Measurements from ENCODE around the gene LRRC1.

LRRC1 gene

GRCh38 chr6:53929041-53929820, 134.4 kb downstream of the LRRC1 start:
- DNase-seq = no peak

GRCh38 chr6:53929821-53930120, 135.0 kb downstream of the LRRC1 start:
- DNase-seq = no peak

- no peak for DNase-seq
Observed at GRCh38 chr6:53930330-53930729, 135.5 kb downstream of the LRRC1 start.

GRCh38 chr6:53931086-53931485, 136.3 kb downstream of the LRRC1 start:
- DNase-seq = no peak

- DNase-seq = no peak
Observed at GRCh38 chr6:53932516-53932915, 137.7 kb downstream of the LRRC1 start.

- DNase-seq = no peak
Observed at GRCh38 chr6:53934023-53934422, 139.2 kb downstream of the LRRC1 start.

GRCh38 chr6:53937461-53937860, 142.7 kb downstream of the LRRC1 start:
- no peak for DNase-seq

- no peak for DNase-seq
Observed at GRCh38 chr6:53938810-53939209, 144.0 kb downstream of the LRRC1 start.

- DNase-seq = no peak
Observed at GRCh38 chr6:53939830-53940229, 145.0 kb downstream of the LRRC1 start.

- no peak for DNase-seq
Observed at GRCh38 chr6:53943395-53943794, 148.6 kb downstream of the LRRC1 start.

- no peak for DNase-seq
Observed at GRCh38 chr6:53944091-53944490, 149.3 kb downstream of the LRRC1 start.

- no peak for DNase-seq
Observed at GRCh38 chr6:53944543-53944942, 149.7 kb downstream of the LRRC1 start.

- DNase-seq = no peak
Observed at GRCh38 chr6:53945765-53946407, 151.1 kb downstream of the LRRC1 start.

- no peak for DNase-seq
Observed at GRCh38 chr6:53947780-53948179, 153.0 kb downstream of the LRRC1 start.

- no peak for DNase-seq
Observed at GRCh38 chr6:53951383-53951782, 156.6 kb downstream of the LRRC1 start.

GRCh38 chr6:53956068-53956711, 161.4 kb downstream of the LRRC1 start:
- DNase-seq = peak in 1 of 2 donors; percentile 7

GRCh38 chr6:53956804-53957203, 162.0 kb downstream of the LRRC1 start:
- DNase-seq = no peak

GRCh38 chr6:53959717-53960116, 164.9 kb downstream of the LRRC1 start:
- no peak for DNase-seq

- DNase-seq = no peak
Observed at GRCh38 chr6:53960311-53960710, 165.5 kb downstream of the LRRC1 start.

- DNase-seq = no peak
Observed at GRCh38 chr6:53961679-53962370, 167.0 kb downstream of the LRRC1 start.

- DNase-seq = no peak
Observed at GRCh38 chr6:53962646-53963045, 167.8 kb downstream of the LRRC1 start.

- DNase-seq = no peak
Observed at GRCh38 chr6:53967415-53967814, 172.6 kb downstream of the LRRC1 start.

Data from stimulated activated CD4-positive, alpha-beta T cell treated with anti-CD3 and anti-CD28 coated beads, Interleukin-2, amount 100 ng/mL, for 48 hours (primary cell).